Mesenchymal stem cell (in vitro differentiated cells and primary cell): ENCODE data around the gene NHERF1.
A peak's percentile ranks its signal among the peaks of the same experiment; 100 is the strongest.

ENCODE experiments used
- DNase-seq: peaks from one replicate; pipeline ENCODE4 v3.0.0-alpha.2; 2013
- H2AFZ ChIP-seq: one replicate; pipeline ENCODE4 v1.6.1; 2013; ENCODE audit warnings: low read depth, mild to moderate bottlenecking, control low read depth, inconsistent platforms, low read length, moderate library complexity
- H2AK5ac ChIP-seq: 2 replicates; pipeline ENCODE4 v1.6.1; 2013; ENCODE audit warnings: low read length, moderate library complexity, mild to moderate bottlenecking, inconsistent platforms; ENCODE audit not compliant: severe bottlenecking
- H2BK120ac ChIP-seq: one replicate; pipeline ENCODE4 v1.6.1; 2013; ENCODE audit warnings: low read depth, mild to moderate bottlenecking, inconsistent platforms, low read length, moderate library complexity
- H2BK12ac ChIP-seq, 2 experiments: one replicate each; pipeline ENCODE4 v1.6.1; 2013; ENCODE audit warnings: inconsistent platforms in 2 of 2, low read length in 2 of 2, mild to moderate bottlenecking in 2 of 2, moderate library complexity in 2 of 2, control low read depth in 1 of 2
- H2BK15ac ChIP-seq: one replicate; pipeline ENCODE4 v1.6.1; 2013; ENCODE audit warnings: mild to moderate bottlenecking, low read depth, inconsistent platforms; ENCODE audit not compliant: poor library complexity, severe bottlenecking
- H2BK5ac ChIP-seq: 2 replicates; pipeline ENCODE4 v1.6.1; 2013; ENCODE audit warnings: low read depth, mild to moderate bottlenecking, low read length, control low read depth, inconsistent platforms; ENCODE audit not compliant: poor library complexity, severe bottlenecking
- H3K14ac ChIP-seq, 2 experiments: one replicate each; pipeline ENCODE4 v1.6.1; 2013; ENCODE audit warnings: inconsistent platforms in 2 of 2, low read length in 2 of 2, control low read depth in 1 of 2, mild to moderate bottlenecking in 1 of 2, moderate library complexity in 1 of 2
- H3K18ac ChIP-seq, 2 experiments: one replicate each; pipeline ENCODE4 v1.6.1; 2013; ENCODE audit warnings: inconsistent platforms in 2 of 2, low read length in 2 of 2, control low read depth in 1 of 2, low read depth in 1 of 2, mild to moderate bottlenecking in 1 of 2
- H3K23ac ChIP-seq, 2 experiments: one replicate each; pipeline ENCODE4 v1.6.1; 2013; ENCODE audit warnings: inconsistent platforms in 2 of 2, low read length in 2 of 2, mild to moderate bottlenecking in 2 of 2, moderate library complexity in 2 of 2, control low read depth in 1 of 2
- H3K27ac ChIP-seq: 2 replicates; pipeline ENCODE4 v1.5.1; 2013; ENCODE audit warnings: mild to moderate bottlenecking, moderate library complexity, low read length, control low read depth, inconsistent platforms; ENCODE audit not compliant: poor library complexity, severe bottlenecking
- H3K27me3 ChIP-seq, 2 experiments: 2 replicates each; pipeline versions ENCODE4 v1.6.1 to v1.7.0; 2013; ENCODE audit warnings: low read length in 2 of 2, mild to moderate bottlenecking in 2 of 2, moderate library complexity in 2 of 2, control low read depth in 1 of 2, inconsistent platforms in 1 of 2; ENCODE audit not compliant: control insufficient read depth in 1 of 2, insufficient read depth in 1 of 2
- H3K36me3 ChIP-seq, 2 experiments: 2 replicates each; pipeline versions ENCODE4 v1.6.1 to v1.7.0; 2013; ENCODE audit warnings: low read length in 2 of 2, control low read depth in 1 of 2, inconsistent platforms in 1 of 2, low read depth in 1 of 2, mild to moderate bottlenecking in 1 of 2; ENCODE audit not compliant: insufficient read depth in 2 of 2, control insufficient read depth in 1 of 2
- H3K4ac ChIP-seq, 2 experiments: one replicate each; pipeline ENCODE4 v1.6.1; 2013; ENCODE audit warnings: inconsistent platforms in 2 of 2, low read length in 2 of 2, mild to moderate bottlenecking in 2 of 2, moderate library complexity in 2 of 2, control low read depth in 1 of 2, low read depth in 1 of 2
- H3K4me1 ChIP-seq: 2 replicates; pipeline ENCODE4 v1.6.1; 2013; ENCODE audit warnings: low read depth, low read length, control low read depth; ENCODE audit not compliant: control insufficient read depth, insufficient read depth
- H3K4me2 ChIP-seq: 2 replicates; pipeline ENCODE4 v1.6.1; 2013; ENCODE audit warnings: low read length, mild to moderate bottlenecking, inconsistent platforms; ENCODE audit not compliant: poor library complexity, severe bottlenecking
- H3K4me3 ChIP-seq, 2 experiments: 2 replicates each; pipeline versions ENCODE4 v1.5.1 to v1.7.0; 2013; ENCODE audit warnings: low read length in 2 of 2, mild to moderate bottlenecking in 2 of 2, control low read depth in 1 of 2, low read depth in 1 of 2; ENCODE audit not compliant: insufficient read depth in 1 of 2
- H3K79me1 ChIP-seq: replicated peaks from 2 replicates; pipeline ENCODE4 v1.6.1; 2013; ENCODE audit warnings: mild to moderate bottlenecking, control low read depth, low read length, inconsistent platforms; ENCODE audit not compliant: poor library complexity, severe bottlenecking
- H3K9ac ChIP-seq: 2 replicates; pipeline ENCODE4 v1.7.0; 2013; ENCODE audit warnings: mild to moderate bottlenecking, low read length, moderate library complexity
- H3K9me3 ChIP-seq: 2 replicates; pipeline ENCODE4 v1.7.0; 2013; ENCODE audit warnings: mild to moderate bottlenecking, low read length; ENCODE audit not compliant: control insufficient read depth
- H4K8ac ChIP-seq: one replicate; pipeline ENCODE4 v1.6.1; 2013; ENCODE audit warnings: inconsistent platforms, mild to moderate bottlenecking, low read length, moderate library complexity
- H4K91ac ChIP-seq: one replicate; pipeline ENCODE4 v1.6.1; 2013; ENCODE audit warnings: mild to moderate bottlenecking, low read length, inconsistent platforms
- WGBS: methylation state at CpG from one replicate; pipeline ENCODE4 v1.1.7; 2013; ENCODE audit warnings: mixed read lengths; 5-methylcytosine and 5-hydroxymethylcytosine counted together

NHERF1 gene

GRCh38 chr17:74770498-74771318 lies 22.3 kb downstream of the NHERF1 start:
- no peak overlapping the region for H3K4ac ChIP-seq
- H2BK12ac ChIP-seq: no peak overlapping the region
- H2AFZ ChIP-seq: no peak overlapping the region
- no peak overlapping the region for H2BK5ac ChIP-seq
- H4K8ac ChIP-seq: no peak overlapping the region
- no peaks in the 10 kb centered on the region for H3K27me3 ChIP-seq
- no peak overlapping the region for H3K14ac ChIP-seq
- H2AK5ac ChIP-seq: no peak overlapping the region
- H3K79me1 ChIP-seq: peaks cover 33% of the 10 kb centered on the region
- no peak overlapping the region for H3K23ac ChIP-seq
- peaks cover 48 to 64% of the 10 kb centered on the region in 2 experiments for H3K36me3 ChIP-seq
- no peak overlapping the region for H3K4me3 ChIP-seq
- peak overlapping the region; percentile 23 for H2BK15ac ChIP-seq
- WGBS: 75% methylated on average over 16 of the region's 16 CpGs
- no peak overlapping the region for H3K9ac ChIP-seq
- peaks cover 31% of the 10 kb centered on the region for H3K4me1 ChIP-seq
- peak; percentile 49 for DNase-seq
- H3K4me2 ChIP-seq: no peak overlapping the region
- H4K91ac ChIP-seq: no peak overlapping the region
- H2BK120ac ChIP-seq: no peak overlapping the region
- H3K27ac ChIP-seq: no peak overlapping the region
- H3K9me3 ChIP-seq: no peaks in the 10 kb centered on the region
- H3K18ac ChIP-seq: no peak overlapping the region

DNA sequence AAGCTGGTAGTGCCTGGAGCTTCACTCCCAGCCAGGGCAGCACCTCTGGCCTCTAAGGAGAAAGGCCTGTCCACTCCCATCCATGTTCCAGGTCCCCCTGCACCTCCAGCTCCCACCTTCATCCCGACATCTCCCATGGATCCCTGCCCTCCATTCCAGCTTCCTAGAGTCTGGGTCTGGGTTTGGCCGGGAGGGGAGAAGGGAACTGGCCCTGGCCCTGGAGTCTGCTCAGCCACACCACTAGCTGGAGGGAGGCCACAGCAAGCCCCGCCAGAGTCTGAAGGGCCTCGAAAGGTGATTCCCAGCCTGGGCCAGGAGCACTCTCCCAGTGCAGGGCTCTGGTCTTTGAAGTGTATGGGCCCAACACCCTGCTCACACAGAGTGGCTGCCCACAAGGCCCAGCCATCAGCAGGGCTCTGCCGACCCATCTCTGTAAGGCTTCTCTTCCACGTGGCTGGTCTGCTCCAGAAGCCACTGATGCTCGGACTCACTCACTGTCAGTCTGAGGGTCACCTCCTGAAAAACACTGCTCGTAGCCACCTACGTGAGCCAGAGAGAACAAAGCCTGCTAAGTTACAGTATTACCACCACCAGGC lies 23.0 kb downstream of the NHERF1 start:
- Histone ChIP-seq H3K36me3 (peaks cover 48 to 64% of the 10 kb centered on the region in 2 experiments), H2BK12ac (no peak overlapping the region), H4K8ac (no peak overlapping the region), H3K4me1 (peaks cover 31% of the 10 kb centered on the region), H2BK15ac (peak overlapping the region; percentile 23), H3K9ac (no peak overlapping the region), H3K4me3 (no peak overlapping the region), H3K23ac (no peak overlapping the region), H2BK120ac (no peak overlapping the region), H2AFZ (no peak overlapping the region), H3K4ac (no peak overlapping the region), H3K14ac (no peak overlapping the region), H3K18ac (no peak overlapping the region), H3K9me3 (no peaks in the 10 kb centered on the region), H3K79me1 (peaks cover 30% of the 10 kb centered on the region), H4K91ac (no peak overlapping the region), H3K4me2 (no peak overlapping the region), H3K27ac (no peak overlapping the region), H2AK5ac (no peak overlapping the region), H3K27me3 (no peaks in the 10 kb centered on the region), H2BK5ac (no peak overlapping the region)
- 87% methylated on average over 9 of the region's 9 CpGs for WGBS
- no peak for DNase-seq

DNA sequence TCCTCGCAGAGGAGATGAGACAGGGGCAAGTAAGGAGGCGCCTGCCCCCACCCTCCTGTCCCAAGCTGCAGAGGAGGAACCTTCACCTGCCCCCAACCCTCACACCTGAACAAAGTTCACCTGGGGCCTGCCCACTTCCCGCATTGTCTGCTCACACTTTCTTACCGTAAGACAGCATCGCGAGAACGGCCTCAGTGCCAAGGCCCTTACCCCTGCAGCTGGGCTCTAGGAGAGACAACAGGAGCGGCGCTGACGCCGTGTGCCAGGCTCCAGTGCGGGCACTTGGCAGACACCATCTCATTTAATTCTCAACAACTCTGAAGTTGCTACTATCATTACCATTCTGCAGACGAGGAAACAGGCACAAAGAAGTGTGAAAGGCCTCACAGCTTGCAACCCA lies 23.6 kb downstream of the NHERF1 start:
- Histone ChIP-seq H2BK120ac (no peak overlapping the region), H2AFZ (no peak overlapping the region)
- WGBS: 96% methylated on average over 13 of the region's 13 CpGs

DNA sequence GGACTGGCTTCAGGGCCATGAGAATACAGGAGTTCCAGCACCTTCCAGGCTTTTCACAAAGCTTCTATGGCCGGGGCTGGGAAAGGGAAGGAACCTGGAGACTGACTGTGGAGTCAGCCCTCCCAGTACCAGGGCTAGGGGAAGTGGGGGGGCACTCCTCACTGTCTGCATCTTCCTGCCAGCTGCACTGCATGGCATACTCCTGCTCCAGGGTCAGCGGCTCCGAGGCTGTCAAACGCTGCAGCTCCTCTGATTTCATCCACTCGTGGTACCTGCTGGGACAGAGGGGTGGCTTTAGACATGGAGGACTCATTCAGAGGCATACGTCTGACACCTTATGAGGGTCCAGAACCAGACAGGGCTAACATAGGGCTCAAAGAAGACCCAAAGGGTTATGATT lies 25.0 kb downstream of the NHERF1 start:
- no peak overlapping the region for H3K4me2 ChIP-seq
- DNase-seq: no peak
- H3K23ac ChIP-seq: no peak overlapping the region
- H3K79me1 ChIP-seq: peaks cover 37% of the 10 kb centered on the region
- no peak overlapping the region for H3K14ac ChIP-seq
- no peak overlapping the region for H2BK12ac ChIP-seq
- 79% methylated on average over 6 of the region's 6 CpGs for WGBS
- H2BK120ac ChIP-seq: no peak overlapping the region
- H2AK5ac ChIP-seq: peak overlapping the region; percentile 12
- peaks cover 52 to 53% of the 10 kb centered on the region in 2 experiments for H3K36me3 ChIP-seq
- peak overlapping the region in 1 of 2 experiments; percentile 1 for H3K18ac ChIP-seq
- no peak overlapping the region for H4K91ac ChIP-seq
- H3K4ac ChIP-seq: no peak overlapping the region
- no peak overlapping the region for H2AFZ ChIP-seq
- no peak overlapping the region for H2BK15ac ChIP-seq
- H4K8ac ChIP-seq: peak overlapping the region; percentile 20
- no peak overlapping the region for H2BK5ac ChIP-seq
- H3K4me1 ChIP-seq: peaks cover 30% of the 10 kb centered on the region
- H3K27me3 ChIP-seq: no peaks in the 10 kb centered on the region
- peak overlapping the region; percentile 82 for H3K27ac ChIP-seq
- peak overlapping the region; percentile 39 for H3K9ac ChIP-seq
- H3K4me3 ChIP-seq: no peak overlapping the region
- H3K9me3 ChIP-seq: no peaks in the 10 kb centered on the region

More for the DNA sequence above, 23.6 kb downstream of the NHERF1 start:
- Histone ChIP-seq H2BK15ac (no peak overlapping the region), H3K27me3 (no peaks in the 10 kb centered on the region), H3K36me3 (peaks cover 48 to 60% of the 10 kb centered on the region in 2 experiments), H3K4me1 (peaks cover 35% of the 10 kb centered on the region), H3K79me1 (peaks cover 31% of the 10 kb centered on the region), H3K9ac (no peak overlapping the region), H3K4me2 (no peak overlapping the region), H3K14ac (no peak overlapping the region), H3K9me3 (no peaks in the 10 kb centered on the region), H2BK5ac (no peak overlapping the region), H3K4me3 (no peak overlapping the region), H4K8ac (no peak overlapping the region), H3K18ac (no peak overlapping the region), H3K23ac (no peak overlapping the region), H2AK5ac (no peak overlapping the region), H3K4ac (no peak overlapping the region), H2BK12ac (no peak overlapping the region), H3K27ac (no peak overlapping the region), H4K91ac (no peak overlapping the region)
- DNase-seq: no peak
